Measurements from ENCODE around the gene TRIM38.
A peak's percentile ranks its signal among the peaks of the same experiment; 100 is the strongest.
"Not testable (repeated sequence)": the region's sequence is repeated elsewhere in the genome, so short reads cannot be mapped to it uniquely, and the experiment has no call there.

Gene TRIM38

GRCh38 chr6:26009817-26010216, 47.2 kb downstream of the TRIM38 start:
- no peak for DNase-seq

- no peak for DNase-seq
These were observed 49.5 kb downstream of the TRIM38 start for GRCh38 chr6:26012061-26012460.

- DNase-seq = not testable (repeated sequence)
These were observed 51.8 kb downstream of the TRIM38 start for GRCh38 chr6:26014386-26014785.

GRCh38 chr6:26016245-26016962, 53.8 kb downstream of the TRIM38 start:
- DNase-seq = no peak

GRCh38 chr6:26016963-26017631, 54.5 kb downstream of the TRIM38 start:
- DNase-seq = no peak

GRCh38 chr6:26017632-26017966, 55.0 kb downstream of the TRIM38 start:
- peak; percentile 32 for DNase-seq

- DNase-seq = no peak
These were observed 56.7 kb downstream of the TRIM38 start for GRCh38 chr6:26019261-26019830.

- no peak for DNase-seq
These were observed 57.3 kb downstream of the TRIM38 start for GRCh38 chr6:26019967-26020328.

GRCh38 chr6:26020329-26021000, 57.9 kb downstream of the TRIM38 start:
- DNase-seq = peak; percentile 84

- DNase-seq = peak; percentile 35
These were observed 58.4 kb downstream of the TRIM38 start for GRCh38 chr6:26021001-26021349.

GRCh38 chr6:26021350-26022131, 58.9 kb downstream of the TRIM38 start:
- DNase-seq = peak; percentile 47

- no peak for DNase-seq
These were observed 59.5 kb downstream of the TRIM38 start for GRCh38 chr6:26022132-26022472.

- no peak for DNase-seq
These were observed 60.1 kb downstream of the TRIM38 start for GRCh38 chr6:26022737-26023136.

GRCh38 chr6:26024651-26025046, 62.0 kb downstream of the TRIM38 start:
- no peak for DNase-seq

GRCh38 chr6:26025047-26025893, 62.7 kb downstream of the TRIM38 start:
- no peak for DNase-seq

GRCh38 chr6:26025894-26026832, 63.6 kb downstream of the TRIM38 start:
- DNase-seq = peak; percentile 52

- peak; percentile 47 for DNase-seq
These were observed 64.4 kb downstream of the TRIM38 start for GRCh38 chr6:26026833-26027490.

GRCh38 chr6:26027491-26028211, 65.0 kb downstream of the TRIM38 start:
- no peak for DNase-seq

- DNase-seq = no peak
These were observed 65.7 kb downstream of the TRIM38 start for GRCh38 chr6:26028212-26028745.
